CD4-positive, alpha-beta T cell treated with Interleukin-2 at 100 ng/mL for 4 hours (primary cell): ENCODE measurements around the gene ATP8A1.

Experiments
- DNase-seq: peaks from one replicate; pipeline ENCODE4 v3.0.0-alpha.2; 2020; ENCODE audit warnings: low spot score

ATP8A1 gene

DNA sequence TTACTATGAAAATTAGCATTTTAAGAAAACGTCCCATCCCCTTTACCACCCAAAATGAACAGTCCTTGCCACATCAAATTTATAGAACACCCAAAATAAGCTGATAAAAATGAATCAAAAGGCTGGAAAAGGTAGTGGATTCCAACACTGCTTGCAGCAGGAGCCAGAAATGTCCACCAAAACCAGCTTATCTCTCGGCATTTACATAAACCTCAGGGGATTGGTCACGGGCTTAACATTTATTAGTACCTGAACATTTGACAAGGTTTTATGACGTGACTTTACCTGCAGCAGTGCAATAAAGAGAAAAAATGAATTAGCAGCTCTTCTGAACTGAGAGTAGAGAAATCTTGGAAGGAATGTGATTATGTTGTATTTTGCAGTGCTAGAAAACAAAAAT lies 31.6 kb downstream of the ATP8A1 start:
- DNase-seq: no peak

- DNase-seq: no peak
These were observed 32.4 kb downstream of the ATP8A1 start for GRCh38 chr4:42624551-42624950.

GRCh38 chr4:42618023-42618422 lies 38.9 kb downstream of the ATP8A1 start:
- no peak for DNase-seq

- DNase-seq: no peak
These were observed 39.9 kb downstream of the ATP8A1 start for GRCh38 chr4:42617030-42617429.

- no peak for DNase-seq
These were observed 40.3 kb downstream of the ATP8A1 start for GRCh38 chr4:42616572-42616971.

DNA sequence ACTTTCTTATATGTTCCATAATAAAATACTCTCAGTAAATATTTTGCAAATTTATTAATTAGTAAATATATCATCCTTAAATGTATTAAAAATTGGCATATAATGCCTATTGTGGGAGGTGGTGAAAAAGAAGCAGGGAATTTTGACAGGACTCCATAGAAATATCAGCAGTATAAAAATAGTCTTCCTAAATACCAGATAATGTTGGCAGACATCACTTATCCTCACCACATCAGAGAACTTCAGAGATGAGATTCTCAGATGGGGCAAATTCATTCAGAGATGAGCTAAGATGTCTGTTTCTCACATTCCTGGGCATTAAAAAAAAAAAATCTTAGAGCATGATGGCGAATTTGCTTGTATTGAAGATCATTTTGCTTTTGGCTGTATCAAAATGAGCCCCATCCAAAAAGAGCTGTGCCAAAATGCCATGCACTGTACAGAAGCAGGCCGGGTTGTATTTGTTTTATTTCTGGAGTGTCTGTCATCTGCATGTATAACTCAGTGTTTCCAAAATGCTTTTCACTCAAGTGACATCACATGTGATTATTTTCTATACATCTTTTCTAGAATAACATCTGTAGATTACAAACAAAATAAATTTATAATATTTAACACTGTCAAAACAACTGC lies 41.7 kb downstream of the ATP8A1 start:
- no peak for DNase-seq

- DNase-seq: no peak
These were observed 44.0 kb downstream of the ATP8A1 start for GRCh38 chr4:42612898-42613297.

DNA sequence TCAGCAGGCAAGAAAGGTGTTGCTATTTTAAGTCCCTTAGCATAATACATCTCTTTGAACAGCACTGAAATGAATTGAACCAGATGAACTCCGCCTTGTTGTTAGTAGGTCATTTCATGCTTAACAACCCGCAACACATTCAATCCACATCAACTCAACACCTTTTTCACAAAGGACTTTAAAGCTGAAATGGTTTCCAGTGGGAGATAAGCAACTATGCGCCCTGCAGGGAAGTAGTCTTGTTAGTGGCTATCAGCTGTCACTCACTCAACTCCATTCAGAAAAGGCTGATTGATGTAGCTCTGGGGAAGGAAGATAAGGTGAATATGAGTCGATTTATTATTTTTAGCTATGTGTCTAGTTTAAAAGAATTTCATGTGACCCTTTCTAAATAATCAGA lies 46.0 kb downstream of the ATP8A1 start:
- DNase-seq: no peak

DNA sequence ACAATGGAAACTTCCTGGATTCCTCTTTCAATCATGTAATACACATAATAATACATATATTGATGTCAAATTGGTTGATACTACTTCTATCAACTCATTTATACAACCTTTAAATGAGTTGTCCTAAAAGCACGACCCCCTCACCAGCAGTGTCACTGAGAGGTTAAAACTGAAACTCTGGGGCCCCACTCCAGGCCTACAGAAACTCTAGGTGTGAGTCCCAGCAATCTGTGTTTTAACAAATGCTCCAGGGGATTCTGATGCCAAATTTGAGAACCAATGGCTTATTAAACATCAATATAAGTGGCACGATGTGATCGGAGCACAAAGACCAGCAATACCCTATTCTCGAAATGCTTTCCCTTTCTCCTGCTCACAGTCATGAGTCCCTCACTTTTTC lies 47.9 kb downstream of the ATP8A1 start:
- DNase-seq: no peak

DNA sequence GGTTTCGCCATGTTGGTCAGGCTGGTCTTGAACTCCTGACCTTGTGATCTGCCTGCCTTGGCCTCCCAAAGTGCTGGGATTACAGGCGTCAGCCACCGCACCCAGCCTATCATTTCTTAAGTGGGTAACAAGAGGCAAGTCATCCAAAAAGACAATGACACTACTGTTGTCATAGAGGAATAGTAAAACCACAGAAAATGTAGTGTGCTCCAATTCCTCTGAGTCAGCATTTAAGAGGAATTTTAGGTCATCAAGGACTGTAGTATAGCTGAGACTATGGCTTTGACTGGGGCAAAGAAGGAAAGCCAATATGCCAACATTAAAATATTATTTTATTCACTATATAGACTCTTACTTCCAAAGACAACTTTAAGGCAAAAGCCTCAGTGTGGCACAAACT lies 48.4 kb downstream of the ATP8A1 start:
- DNase-seq: no peak

DNA sequence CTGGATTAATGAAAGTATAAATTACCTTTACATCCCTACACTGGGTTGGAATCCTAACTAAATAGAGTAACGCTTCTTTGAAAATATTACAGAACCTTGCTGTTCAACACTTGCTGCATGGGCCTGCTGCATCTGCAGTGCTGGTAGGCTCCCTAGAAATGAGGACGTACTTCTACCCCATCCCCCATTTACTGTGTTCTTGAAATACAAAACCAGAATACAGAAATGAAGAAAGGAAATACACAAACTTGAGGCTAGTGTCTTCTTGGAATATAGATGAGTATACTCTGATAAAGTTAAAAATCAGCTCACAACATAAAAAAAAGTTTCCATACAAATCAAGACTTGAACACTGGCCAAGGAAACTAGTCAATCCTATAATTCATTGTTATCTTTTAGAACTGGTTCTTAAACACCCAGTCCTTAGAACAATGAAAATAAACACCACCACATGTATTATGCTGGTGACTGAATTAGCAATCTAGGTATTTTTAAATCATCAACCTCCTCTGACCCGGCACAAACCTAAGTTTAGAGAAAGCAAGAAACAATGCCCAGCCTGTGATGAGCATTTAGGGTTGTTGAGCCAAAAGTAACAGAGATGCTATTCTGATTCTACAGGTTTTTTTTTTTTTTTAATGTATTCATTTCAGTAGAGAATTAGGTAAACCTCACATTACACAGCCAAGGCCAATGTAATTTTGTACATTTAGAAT lies 49.7 kb downstream of the ATP8A1 start:
- DNase-seq: no peak

DNA sequence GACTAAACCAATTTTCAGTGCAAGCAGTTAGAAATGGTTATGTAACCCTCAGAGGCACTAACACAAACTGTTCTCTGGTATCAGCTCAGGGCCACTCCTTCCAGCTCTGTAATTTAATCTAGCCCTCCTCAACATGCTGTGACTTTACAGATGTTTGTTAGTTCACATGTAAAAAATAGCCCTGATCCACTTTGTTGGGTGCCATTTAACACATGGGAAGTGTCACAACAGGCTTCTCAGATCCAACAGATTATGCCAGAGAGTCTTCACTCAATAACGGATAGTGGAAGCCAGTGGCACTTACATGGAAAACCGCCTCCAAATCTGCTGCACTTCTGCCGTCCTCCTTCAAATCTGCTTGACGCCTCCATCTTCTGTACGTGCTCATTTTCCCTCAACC lies 51.6 kb downstream of the ATP8A1 start:
- DNase-seq: no peak

DNA sequence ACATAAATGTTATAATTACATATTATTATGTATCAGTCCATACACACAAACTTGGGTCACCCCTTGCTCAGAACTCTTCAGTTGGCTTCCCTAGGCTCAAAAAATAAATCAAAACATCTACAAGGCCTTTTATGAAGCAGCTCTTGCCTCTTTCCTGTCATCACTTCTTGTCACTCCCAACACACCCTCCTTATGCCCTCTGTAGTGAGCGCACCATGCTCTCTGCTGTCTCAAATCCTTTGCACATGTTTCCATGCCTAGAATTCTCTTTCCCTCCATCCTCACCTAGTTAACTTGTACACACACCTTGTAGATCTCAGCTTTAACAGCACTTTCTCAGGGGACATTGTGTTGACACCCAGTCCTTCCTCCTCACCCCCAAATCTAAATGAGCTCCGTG lies 53.0 kb downstream of the ATP8A1 start:
- no peak for DNase-seq

DNA sequence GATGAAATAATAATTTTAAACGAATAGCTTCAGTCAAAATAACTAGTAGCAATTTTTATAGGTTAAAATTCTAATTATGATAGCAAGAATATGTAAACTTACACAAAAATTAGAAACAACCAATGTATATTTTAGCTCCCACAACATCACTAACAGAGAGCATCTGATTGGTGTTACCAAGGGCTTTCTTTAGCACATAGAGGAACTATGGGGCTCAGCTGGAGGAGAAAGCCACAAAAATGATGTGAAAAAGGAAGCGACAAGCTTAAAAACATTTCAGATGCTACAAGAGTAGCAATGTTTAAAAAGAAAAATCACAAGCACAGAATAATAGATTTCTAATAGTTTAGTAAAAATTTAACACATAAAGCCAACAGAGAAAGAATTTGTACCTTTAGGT lies 56.3 kb downstream of the ATP8A1 start:
- no peak for DNase-seq

- no peak for DNase-seq
These were observed 60.0 kb downstream of the ATP8A1 start for GRCh38 chr4:42596918-42597317.

DNA sequence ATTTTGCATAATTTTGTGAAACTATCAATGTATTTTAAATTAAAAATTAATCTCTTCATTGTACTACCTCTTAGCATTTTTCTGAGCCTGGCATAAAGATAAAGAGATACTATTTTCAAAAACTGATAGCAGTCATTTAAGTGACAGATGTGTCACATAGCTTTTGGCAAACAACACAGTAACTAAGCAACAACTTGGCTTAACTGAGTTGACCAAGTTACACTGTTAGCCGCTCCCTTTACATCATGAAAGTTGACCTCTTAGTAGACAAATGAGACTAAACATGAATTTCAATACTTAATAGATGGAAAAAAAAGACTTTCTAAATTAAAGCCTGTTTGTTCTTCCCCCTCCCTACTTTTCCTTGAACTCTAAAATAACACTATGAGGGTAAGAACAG lies 62.0 kb downstream of the ATP8A1 start:
- no peak for DNase-seq

DNA sequence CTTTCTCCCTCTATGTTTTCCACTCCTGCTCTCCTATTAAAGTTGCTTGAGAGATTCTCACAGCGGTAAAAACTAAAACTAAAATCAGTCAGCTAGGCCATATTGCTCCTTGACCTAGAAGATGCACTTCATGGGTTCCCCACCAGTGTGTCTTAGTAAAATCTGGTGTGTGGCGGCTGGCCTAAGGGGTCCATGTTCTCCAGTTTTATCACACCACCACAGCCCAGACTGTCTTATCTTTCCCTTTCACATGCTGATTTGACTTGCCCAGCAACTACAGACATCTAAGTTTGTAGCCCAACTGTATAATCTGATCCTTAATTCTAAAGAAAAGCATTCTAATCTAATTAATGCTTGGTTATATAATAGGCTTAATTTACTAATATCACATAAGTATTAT lies 68.0 kb downstream of the ATP8A1 start:
- DNase-seq: no peak

GRCh38 chr4:42586775-42587174 lies 70.1 kb downstream of the ATP8A1 start:
- DNase-seq: no peak

- DNase-seq: no peak
These were observed 77.0 kb downstream of the ATP8A1 start for GRCh38 chr4:42579903-42580302.

DNA sequence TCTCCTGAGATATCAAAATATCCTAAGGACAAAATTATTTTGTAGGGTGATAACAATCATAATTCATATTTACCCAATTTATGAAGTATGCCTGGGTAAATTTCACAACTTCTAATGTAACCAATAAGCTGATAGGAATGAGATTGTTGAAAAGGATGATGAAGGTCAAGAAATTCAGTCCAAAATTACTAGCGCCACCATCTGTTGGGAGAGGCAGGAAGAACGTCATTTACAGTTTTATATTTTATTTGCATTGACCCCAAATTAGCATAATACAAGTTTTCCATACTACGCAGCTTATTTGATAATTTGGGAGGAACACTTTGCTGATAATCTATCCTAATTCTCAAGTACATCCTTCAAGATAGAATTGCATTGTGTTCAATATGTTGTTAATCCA lies 78.7 kb downstream of the ATP8A1 start:
- DNase-seq: no peak

- DNase-seq: no peak
These were observed 82.0 kb downstream of the ATP8A1 start for GRCh38 chr4:42574870-42575430.

DNA sequence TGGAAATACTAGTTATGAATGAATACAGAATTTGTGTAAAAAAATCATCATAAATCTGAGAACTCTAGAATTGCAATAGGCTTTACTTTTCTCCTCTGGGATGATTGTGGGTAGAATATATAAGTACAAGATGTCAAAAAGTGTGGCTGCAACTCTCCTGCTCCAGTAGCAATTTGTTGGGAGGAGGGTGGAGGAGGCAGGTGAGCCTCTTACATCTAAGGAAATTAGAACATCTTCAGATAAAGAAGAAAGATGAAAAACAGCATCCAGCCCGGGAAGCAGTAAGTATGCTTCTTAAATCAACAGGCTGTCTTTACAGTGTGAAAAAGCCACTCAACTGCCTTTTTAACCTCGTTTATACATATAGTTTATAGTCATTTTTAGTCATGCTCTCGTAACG lies 83.7 kb downstream of the ATP8A1 start:
- DNase-seq: no peak

GRCh38 chr4:42570221-42570620 lies 86.7 kb downstream of the ATP8A1 start:
- no peak for DNase-seq
